ENCODE measurements around the gene DNAJC4.

DNAJC4 gene

GRCh38 chr11:64261556-64262080, 31.3 kb downstream of the DNAJC4 start:
- DNase-seq = no peak

DNA sequence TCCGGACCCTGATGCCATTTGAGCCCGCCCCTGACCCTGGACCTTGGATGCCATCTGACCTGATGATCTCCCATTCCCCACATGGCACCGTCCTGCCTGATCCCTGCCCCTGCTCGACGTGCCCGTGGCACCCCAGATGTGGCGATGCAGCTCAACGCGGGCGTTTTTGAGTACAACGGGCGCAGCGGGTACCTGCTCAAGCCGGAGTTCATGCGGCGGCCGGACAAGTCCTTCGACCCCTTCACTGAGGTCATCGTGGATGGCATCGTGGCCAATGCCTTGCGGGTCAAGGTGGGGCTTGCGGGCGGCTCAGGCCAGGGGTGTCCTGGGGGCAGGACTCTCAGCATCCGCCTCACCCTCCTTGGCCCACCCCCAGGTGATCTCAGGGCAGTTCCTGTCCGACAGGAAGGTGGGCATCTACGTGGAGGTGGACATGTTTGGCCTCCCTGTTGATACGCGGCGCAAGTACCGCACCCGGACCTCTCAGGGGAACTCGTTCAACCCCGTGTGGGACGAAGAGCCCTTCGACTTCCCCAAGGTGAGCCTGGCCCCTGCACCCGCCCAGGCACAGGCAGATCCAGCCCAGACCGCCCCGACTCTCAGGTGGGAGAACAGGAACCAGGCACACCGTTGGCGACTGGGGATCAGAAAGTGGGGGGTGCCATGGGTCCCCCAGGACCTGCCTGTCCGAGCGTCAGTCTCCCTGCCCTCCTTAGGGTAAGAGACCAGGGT, 32.1 kb downstream of the DNAJC4 start:
- no peak for DNase-seq

DNA sequence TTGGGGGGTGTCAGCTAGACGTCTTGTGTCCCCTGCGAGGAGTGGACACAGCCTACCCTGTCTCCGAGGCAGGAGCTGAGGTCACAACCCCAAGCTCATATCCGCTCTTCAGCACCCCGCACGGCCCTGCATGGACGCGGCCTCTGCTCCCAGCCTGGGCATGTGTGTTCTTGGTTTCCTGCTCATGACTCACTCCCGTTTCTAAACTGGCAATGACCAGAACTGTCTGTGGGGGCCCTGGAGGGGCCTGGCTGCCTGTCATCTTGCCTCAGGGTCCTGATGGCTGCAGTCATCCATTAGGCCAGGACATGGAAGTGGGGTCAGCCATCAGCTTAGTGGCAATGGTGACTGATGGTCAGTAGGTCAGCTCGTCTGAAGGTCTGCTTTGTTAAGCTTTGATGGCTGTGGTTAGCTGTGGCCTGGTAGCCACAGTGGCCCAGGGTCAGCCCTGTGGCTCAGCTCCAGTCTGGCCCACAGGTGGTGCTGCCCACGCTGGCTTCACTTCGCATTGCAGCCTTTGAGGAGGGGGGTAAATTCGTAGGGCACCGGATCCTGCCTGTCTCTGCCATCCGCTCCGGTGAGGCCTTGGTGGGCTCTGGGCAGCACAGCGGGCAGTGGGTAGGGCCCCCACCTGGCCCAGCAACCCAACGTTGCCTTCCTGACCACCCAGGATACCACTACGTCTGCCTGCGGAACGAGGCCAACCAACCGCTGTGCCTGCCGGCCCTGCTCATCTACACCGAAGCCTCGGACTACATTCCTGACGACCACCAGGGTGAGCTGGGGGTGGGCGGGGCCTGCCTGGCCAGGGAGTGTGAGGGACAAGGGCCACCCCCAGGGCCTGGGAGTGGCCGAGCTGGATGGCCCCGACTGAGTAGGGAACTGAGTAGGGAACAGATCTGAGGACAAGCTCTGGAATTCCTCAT, 32.9 kb downstream of the DNAJC4 start:
- DNase-seq = no peak

DNA sequence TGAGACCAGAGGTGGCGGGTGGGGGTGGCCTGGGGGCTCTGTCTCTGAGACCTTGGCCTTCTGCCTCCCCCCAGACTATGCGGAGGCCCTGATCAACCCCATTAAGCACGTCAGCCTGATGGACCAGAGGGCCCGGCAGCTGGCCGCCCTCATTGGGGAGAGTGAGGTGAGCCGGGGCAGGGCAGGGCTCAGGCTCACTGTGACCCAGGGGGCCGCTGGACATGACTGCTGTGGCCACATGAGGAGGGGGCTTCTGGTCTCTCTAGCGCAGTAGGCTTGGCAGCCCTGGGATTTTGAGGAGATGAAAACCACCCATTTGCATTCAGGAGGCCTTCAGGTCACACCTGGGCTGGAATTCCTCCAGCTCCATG, 33.6 kb downstream of the DNAJC4 start:
- DNase-seq = no peak

DNA sequence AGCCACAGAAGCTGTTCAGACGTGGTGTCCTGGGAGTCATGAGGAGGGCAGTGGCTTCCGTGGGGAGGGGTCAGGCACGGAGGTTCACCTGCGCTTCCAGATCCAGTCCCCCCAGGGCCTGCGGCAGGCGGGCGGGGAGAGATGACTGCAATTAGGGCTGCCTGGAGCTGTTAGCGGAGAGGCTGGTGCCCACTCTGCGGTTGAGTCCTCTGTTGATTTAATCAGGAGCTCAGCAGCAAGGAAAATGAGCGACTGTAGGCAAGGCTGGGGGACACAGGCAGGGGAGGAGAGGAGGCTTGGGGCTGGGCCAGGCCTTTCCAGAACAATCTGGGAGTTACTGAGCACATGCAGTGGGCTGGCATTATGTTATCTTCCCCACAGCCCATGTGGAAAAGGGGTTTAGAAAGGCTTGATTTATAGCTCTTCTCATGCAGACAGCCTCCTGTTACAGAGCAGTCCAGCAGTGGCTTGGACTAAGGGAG, 34.1 kb downstream of the DNAJC4 start:
- DNase-seq = no peak

- no peak for DNase-seq
Measured at GRCh38 chr11:64265176-64266160, 35.1 kb downstream of the DNAJC4 start.

- no peak for DNase-seq
Measured at GRCh38 chr11:64266339-64266738, 36.0 kb downstream of the DNAJC4 start.

DNA sequence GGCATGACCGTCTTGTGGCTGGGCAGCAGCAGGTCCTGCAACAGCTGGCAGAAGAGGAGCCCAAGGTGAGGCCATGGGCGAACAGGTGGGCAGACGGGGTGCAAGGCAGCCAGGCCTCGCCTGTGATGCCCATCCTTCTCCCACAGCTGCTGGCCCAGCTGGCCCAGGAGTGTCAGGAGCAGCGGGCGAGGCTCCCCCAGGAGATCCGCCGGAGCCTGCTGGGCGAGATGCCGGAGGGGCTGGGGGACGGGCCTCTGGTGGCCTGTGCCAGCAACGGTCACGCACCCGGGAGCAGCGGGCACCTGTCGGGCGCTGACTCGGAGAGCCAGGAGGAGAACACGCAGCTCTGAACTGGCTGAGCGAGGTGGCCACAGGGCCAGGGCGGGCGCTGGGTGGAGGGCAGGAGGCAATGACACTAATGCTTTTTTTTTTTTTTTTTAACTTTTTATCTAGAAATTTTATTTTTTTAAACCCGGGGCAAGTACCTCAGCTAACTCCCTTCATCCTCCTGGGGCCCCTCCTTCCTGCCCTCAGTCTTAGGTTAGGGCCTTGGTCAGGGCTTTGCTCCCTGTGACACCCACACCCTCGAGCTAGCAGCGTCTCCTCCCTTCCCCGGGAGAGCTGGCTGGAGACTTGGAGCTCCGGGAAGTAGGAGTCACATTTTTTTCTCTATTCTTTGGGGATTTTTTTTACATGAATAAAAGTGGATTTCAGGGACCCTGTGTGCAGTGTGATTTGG, 37.0 kb downstream of the DNAJC4 start:
- DNase-seq = no peak

DNA sequence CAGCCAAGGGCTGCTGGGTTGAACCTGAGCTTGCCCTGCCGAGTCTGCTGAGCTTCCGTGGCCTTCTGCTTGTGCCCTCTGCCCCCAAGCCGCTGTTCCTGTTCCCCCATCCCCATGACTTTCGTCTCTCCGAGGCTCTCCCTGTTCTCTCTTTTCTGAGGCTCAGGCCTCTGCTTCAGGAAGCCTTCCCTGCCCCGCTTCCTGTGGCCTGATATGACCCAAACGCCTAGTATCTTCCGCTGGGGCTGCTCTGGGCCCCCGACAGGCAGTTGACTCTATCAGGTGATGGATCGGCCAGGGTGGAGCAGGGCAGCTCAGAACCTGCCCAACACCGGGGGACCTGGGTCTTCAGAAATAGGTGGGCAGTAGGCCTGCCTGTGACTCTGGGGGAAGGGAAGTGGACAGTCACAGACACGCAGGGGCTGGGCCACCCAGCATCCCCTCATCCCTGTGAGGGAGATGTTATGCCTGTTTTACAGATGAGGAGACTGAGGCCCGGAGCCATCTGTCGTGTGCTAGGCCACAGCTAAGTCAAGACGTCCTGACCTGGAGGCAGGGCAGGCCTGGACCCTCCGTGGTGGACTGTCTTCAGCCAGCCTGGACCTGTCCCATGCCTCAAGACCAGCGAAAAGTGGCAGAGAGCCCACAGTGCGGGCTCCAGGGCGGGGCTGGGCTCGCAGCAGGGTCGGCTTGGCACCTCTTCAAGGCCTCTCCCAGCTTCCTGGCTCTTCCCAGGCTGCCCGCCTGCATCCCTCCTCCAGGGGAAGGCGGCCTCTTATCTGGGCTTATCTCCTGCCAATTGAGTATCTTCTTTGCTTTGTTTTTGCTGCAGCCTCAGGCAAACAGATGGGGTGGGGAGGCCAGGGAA, 37.9 kb downstream of the DNAJC4 start:
- no peak for DNase-seq

- no peak for DNase-seq
Measured at GRCh38 chr11:64268893-64269539, 38.7 kb downstream of the DNAJC4 start.

DNA sequence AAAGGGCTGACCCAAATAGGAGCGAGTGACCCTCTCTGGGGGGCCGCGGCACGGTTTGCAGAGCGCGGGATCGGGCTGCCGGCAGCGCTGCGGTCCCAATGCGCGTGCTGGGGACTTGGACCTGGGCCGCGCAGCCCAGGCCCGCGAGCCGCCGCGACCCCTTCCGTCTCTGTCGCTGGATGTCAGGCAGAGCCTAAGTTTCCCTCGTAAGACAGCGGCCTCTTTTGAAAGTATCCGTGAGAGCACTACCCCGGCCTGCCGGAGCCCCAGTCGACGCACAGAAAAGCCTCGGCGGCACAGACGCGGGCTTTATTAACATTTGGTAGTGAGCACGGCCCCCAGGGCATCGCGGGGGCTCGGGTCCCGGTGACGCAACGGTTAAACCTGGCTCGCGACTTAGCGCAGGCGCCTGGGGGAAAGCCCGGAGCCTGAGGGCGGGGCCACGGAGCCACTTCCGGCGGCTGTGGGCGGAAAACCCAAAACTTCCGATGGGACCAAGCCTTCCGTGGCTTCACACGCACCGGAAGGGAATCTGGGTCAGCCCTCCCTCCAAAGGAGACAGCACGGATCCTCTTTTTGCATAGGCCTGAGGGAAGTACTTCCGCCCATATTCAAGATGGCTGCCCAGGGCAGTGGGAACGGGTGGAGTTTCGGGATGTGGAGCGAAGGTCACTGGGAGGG, 39.3 kb downstream of the DNAJC4 start:
- peak; percentile 92 for DNase-seq

DNA sequence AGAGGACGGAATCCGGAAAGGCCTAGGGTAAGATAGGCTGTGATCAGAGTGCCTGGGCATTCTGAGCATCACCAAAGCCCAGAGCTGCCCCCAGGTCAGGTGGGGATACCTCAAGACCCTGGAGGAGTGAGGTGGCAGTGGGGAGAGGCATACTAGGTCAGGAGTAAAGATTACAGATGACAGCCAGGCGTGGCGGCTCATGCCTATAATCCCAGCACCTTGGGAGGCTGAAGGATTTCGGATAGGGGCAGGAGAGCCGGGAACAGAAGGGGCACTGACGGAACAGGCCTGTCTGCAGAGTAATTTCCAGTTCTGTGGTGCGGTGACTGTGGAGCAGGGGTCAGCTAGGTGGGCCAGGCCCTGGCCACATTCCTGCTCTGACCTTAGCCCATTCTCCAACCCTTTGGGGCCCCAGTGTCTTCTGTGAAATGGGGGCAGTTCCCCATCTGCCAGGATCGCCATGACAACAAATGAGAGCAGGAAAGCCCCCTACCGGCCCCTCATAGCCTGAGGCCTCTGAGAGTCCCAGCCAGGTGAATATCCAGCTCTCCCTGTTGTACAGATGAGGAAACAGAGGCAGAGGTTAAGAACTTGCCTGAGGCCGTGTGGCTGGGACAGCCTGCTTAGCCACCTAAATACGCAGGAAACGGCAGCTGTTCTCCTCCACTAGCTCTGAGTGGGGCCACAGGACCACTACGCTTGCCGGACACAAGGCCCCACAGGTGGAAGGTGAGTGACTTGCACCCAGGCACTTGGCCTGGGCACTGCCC, 44.9 kb downstream of the DNAJC4 start:
- no peak for DNase-seq

GRCh38 chr11:64275841-64276240, 45.5 kb downstream of the DNAJC4 start:
- no peak for DNase-seq

DNA sequence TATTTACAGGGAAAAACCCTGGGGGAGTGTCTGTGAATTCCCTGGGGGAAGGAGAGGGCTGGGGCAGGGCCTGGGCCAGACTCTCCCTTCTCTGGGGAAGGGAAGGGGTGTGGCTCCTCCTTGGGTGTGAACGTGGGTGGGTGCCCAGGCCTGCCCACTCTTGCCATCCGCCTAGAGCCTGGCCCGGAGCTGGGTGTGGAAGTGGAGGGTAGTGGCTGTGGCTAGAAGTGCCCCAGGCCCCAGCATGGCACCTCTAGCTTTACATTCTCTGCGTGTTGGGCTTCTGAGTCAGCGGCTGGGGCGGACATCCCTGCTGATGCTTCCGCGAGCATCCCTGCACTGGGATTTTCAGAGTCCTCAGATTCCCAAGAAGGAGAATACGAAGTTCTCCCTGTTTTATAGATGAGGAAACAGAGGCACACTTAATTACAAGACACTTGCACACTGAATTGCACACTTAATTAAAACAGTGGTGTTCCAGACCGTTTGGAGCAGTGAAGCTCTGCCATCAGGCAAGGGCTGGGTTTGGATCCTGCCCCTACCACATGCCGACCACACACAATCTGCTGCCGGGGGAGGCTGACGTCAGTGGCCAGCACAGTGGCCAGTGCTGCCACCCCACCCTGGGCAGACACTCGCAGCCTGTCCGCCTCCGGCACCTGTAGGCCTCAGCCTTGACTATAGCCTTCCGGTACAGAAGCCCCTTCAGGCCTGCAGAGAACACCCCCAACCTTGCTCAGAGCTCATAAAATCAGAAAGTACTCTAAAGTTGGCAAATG, 46.5 kb downstream of the DNAJC4 start:
- no peak for DNase-seq

DNA sequence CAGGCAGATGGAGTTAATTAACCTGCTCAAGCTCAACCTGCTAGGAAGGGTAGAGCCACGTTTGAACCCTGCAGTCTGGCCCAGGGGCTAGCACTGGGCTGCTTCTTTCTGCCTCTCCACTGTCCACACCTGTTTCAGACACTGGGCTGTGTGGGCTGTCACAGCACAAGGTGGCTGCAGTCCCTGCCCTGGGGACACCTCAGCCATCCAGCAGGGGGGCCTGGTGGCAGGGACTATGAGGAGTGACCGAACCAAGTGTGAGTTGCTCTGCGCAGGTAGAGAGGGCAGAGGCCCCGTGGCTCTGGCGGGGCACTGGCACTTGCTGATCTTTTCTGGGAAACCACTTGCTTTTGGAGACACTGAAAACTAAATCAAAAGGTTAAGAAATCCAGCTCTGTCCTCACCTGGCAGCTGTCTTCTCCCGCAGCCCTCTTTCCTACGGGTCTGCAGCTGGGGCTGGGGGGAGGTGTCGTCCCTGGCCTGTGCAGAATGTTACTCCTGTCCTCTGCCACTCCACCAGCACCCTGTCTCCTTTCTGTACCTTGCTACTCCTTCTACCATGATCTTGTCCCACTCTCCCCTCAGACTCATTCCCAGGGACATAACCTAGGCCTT, 48.3 kb downstream of the DNAJC4 start:
- no peak for DNase-seq

DNA sequence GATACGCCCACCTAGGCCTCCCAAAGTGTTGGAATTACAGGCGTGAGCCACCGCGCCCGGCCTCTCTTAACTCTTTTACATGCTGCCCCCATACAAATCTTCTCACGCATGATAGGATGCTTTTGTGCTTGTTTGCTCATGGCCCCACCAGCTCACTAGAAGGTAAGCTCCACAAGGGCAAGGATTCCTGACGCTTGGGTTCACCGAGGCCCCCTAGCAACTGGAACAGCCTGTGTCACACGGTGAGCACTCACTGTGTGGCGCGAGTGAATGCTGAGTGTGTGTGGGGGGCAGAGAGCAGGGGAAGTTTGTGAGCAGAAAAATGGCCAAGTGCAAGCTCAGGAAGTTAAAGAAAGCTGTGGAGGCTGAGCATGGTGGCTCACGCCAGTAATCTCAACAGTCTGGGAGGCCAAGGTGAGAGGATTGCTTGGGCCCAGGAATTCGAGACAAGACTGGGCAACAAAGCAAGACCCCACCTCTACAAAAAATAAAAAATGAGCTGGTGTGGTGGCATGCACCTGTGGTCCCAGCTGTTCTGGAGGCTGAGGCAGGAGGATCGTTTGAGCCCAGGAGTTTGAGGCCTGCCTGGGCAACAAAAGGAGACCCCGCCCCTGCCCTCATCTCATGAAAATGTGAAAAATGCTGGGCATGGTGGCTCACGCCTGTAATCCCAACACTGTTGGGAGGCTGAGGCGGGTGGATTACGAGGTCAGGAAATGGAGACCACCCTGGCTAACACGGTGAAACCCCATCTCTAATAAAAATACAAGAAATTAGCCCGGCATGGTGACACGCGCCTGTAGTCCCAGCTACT, 51.8 kb downstream of the DNAJC4 start:
- DNase-seq = no peak

GRCh38 chr11:64283092-64283491, 52.7 kb downstream of the DNAJC4 start:
- no peak for DNase-seq
